Activated CD8-positive, alpha-beta memory T cell treated with anti-CD3 and anti-CD28 coated beads, Interleukin-2, amount 50 U/mL, for 1 hour (primary cell): ENCODE measurements around the gene NCK2.

Experiments used
- DNase-seq: peaks from one replicate; pipeline ENCODE4 v3.0.0-alpha.2; 2020; ENCODE audit errors: extremely low read depth

NCK2 gene

GRCh38 chr2:105870858-105871257 is 126.1 kb downstream of the NCK2 start:
- DNase-seq: no peak

- no peak for DNase-seq
Measured at GRCh38 chr2:105872142-105872728, 127.5 kb downstream of the NCK2 start.

GRCh38 chr2:105872830-105873229 is 128.1 kb downstream of the NCK2 start:
- no peak for DNase-seq

GRCh38 chr2:105873281-105873680 is 128.6 kb downstream of the NCK2 start:
- no peak for DNase-seq

- DNase-seq: no peak
Measured at GRCh38 chr2:105873721-105874120, 129.0 kb downstream of the NCK2 start.

- DNase-seq: no peak
Measured at GRCh38 chr2:105874466-105874865, 129.8 kb downstream of the NCK2 start.

GRCh38 chr2:105875241-105875640 is 130.5 kb downstream of the NCK2 start:
- no peak for DNase-seq

- DNase-seq: no peak
Measured at GRCh38 chr2:105876191-105876590, 131.5 kb downstream of the NCK2 start.

GRCh38 chr2:105877945-105878344 is 133.2 kb downstream of the NCK2 start:
- no peak for DNase-seq

GRCh38 chr2:105879106-105879802 is 134.5 kb downstream of the NCK2 start:
- DNase-seq: no peak

- no peak for DNase-seq
Measured at GRCh38 chr2:105879803-105880300, 135.1 kb downstream of the NCK2 start.

- DNase-seq: no peak
Measured at GRCh38 chr2:105880637-105881036, 135.9 kb downstream of the NCK2 start.

GRCh38 chr2:105881286-105882136 is 136.8 kb downstream of the NCK2 start:
- no peak for DNase-seq

- DNase-seq: no peak
Measured at GRCh38 chr2:105882341-105882740, 137.6 kb downstream of the NCK2 start.

- no peak for DNase-seq
Measured at GRCh38 chr2:105882920-105883435, 138.3 kb downstream of the NCK2 start.

- DNase-seq: no peak
Measured at GRCh38 chr2:105883911-105884694, 139.4 kb downstream of the NCK2 start.

- DNase-seq: no peak
Measured at GRCh38 chr2:105885456-105885855, 140.7 kb downstream of the NCK2 start.

- DNase-seq: no peak
Measured at GRCh38 chr2:105886029-105886454, 141.3 kb downstream of the NCK2 start.

- no peak for DNase-seq
Measured at GRCh38 chr2:105886687-105887086, 142.0 kb downstream of the NCK2 start.

GRCh38 chr2:105887256-105887655 is 142.5 kb downstream of the NCK2 start:
- no peak for DNase-seq

GRCh38 chr2:105888625-105889024 is 143.9 kb downstream of the NCK2 start:
- no peak for DNase-seq

GRCh38 chr2:105889046-105889445 is 144.3 kb downstream of the NCK2 start:
- DNase-seq: no peak
